Caco-2 (cell line): Measurements from ENCODE around the gene RPH3AL. TPM values are rescaled to one million over a fixed set of nuclear protein-coding genes. Genes with fewer than 3 reads are reported as not detected.

Experiments used
- BruUV-seq: library from RNA; stranded (reverse); fragments of 400-500 nt; replicated peaks from 2 replicates; lab custom pipeline; 2021; lab: Mats Ljungman, UMichigan
- CTCF ChIA-PET: fragments of 300-600 bp; sonication (Branson Sonifier 250); formaldehyde crosslinking; loops from one replicate; lab custom pipeline; 2022; ENCODE audit warnings: antibody characterized with exemption; lab: Charles Lee
- POLR2A ChIA-PET: fragments of 300-600 bp; sonication (Branson Sonifier 250); formaldehyde crosslinking; loops from one replicate; lab custom pipeline; 2022; ENCODE audit warnings: antibody characterized with exemption; lab: Charles Lee
- DNase-seq, 2 experiments: peaks; one replicate each; pipeline versions ENCODE4 v3.0.0 to v3.0.0-alpha.2; 2020 to 2022
- H3K27me3 ChIP-seq: replicated peaks from 2 replicates; pipeline ENCODE4 v1.6.0; 2011; ENCODE audit warnings: low read length; ENCODE audit not compliant: control insufficient read depth, insufficient read depth
- H3K36me3 ChIP-seq: 2 replicates; pipeline ENCODE4 v1.5.1; 2011; ENCODE audit warnings: low read length; ENCODE audit not compliant: control insufficient read depth, insufficient read depth
- H3K4me1 ChIP-seq: fragments of 250-450 bp; sonication (Bioruptor Pico); 2 replicates; pipeline ENCODE4 v1.5.1; 2020; ENCODE audit warnings: mild to moderate bottlenecking
- H3K4me3 ChIP-seq: 2 replicates; pipeline ENCODE4 v1.5.1; 2011; ENCODE audit warnings: low read depth, mild to moderate bottlenecking, control low read depth, low read length
- H3K9me3 ChIP-seq: fragments of 250-450 bp; sonication (Bioruptor Pico); 2 replicates; pipeline ENCODE4 v1.5.1; 2020; ENCODE audit warnings: mild to moderate bottlenecking, moderate library complexity
- H3K27ac Mint-ChIP-seq: one replicate; pipeline ENCODE4 v1.8.0; 2022; ENCODE audit warnings: mixed read lengths; ENCODE audit not compliant: unreplicated experiment
- H3K27me3 Mint-ChIP-seq: one replicate; pipeline ENCODE4 v1.8.0; 2022; ENCODE audit warnings: mixed read lengths; ENCODE audit not compliant: insufficient read depth, unreplicated experiment
- H3K36me3 Mint-ChIP-seq: one replicate; pipeline ENCODE4 v1.8.0; 2022; ENCODE audit warnings: mild to moderate bottlenecking, mixed read lengths; ENCODE audit not compliant: insufficient read depth, unreplicated experiment
- H3K4me1 Mint-ChIP-seq: one replicate; pipeline ENCODE4 v1.8.0; 2022; ENCODE audit warnings: low read depth, mixed read lengths; ENCODE audit not compliant: unreplicated experiment
- H3K4me3 Mint-ChIP-seq: one replicate; pipeline ENCODE4 v1.8.0; 2022; ENCODE audit warnings: mild to moderate bottlenecking, moderate library complexity, mixed read lengths; ENCODE audit not compliant: unreplicated experiment
- H3K9me3 Mint-ChIP-seq: one replicate; pipeline ENCODE4 v1.8.0; 2022; ENCODE audit warnings: mixed read lengths; ENCODE audit not compliant: unreplicated experiment
- CTCF ChIP-seq, 2 experiments: fragments of 200-600 bp in 1 of 2; IDR thresholded peaks; 1 replicate in 1 of 2; 2 replicates in 1 of 2; pipeline versions ENCODE4 v1.5.1 to v1.8.0; 2011 to 2022; ENCODE audit warnings: antibody characterized with exemption in 1 of 2, control low read depth in 1 of 2, inconsistent platforms in 1 of 2, low read depth in 1 of 2, low read length in 1 of 2, mild to moderate bottlenecking in 1 of 2, moderate library complexity in 1 of 2; ENCODE audit not compliant: insufficient read depth in 1 of 2, severe bottlenecking in 1 of 2, unreplicated experiment in 1 of 2
- intact Hi-C: fragments of 100-400 bp; cut with micrococcal nuclease; formaldehyde crosslinking; loops from one replicate; pipeline ENCODE4 v1.10.0; 2022; ENCODE audit not compliant: unreplicated experiment
- total RNA-seq: library from RNA; stranded (reverse); gene quantifications from 2 replicates; pipeline ENCODE4 v1.2.3, GENCODE V29; 2022

Gene RPH3AL
- total RNA-seq, 1 experiment from 2014 or later = 36.0 TPM

GRCh38 chr17:362721-363120 lies 10.1 kb upstream of the RPH3AL start:
- Histone ChIP-seq H3K9me3 (no peaks in the 10 kb centered on the region), H3K36me3 (no peaks in the 10 kb centered on the region), H3K4me3 (no peak overlapping the region), H3K27me3 (no peaks in the 10 kb centered on the region), H3K4me1 (no peaks in the 10 kb centered on the region)
- Mint-ChIP-seq H3K9me3 (no peaks in the 10 kb centered on the region), H3K4me1 (no peaks in the 10 kb centered on the region), H3K4me3 (no peak overlapping the region), H3K27me3 (no peaks in the 10 kb centered on the region), H3K36me3 (peaks cover 11% of the 10 kb centered on the region), H3K27ac (no peak overlapping the region)
- ChIA-PET POLR2A (no interaction called here), CTCF (no interaction called here)
- no peak for DNase-seq
- no peak for TF ChIP-seq CTCF (IDR thresholded peaks at IDR 0.05; ENCODE audit: insufficient read depth in 1 of 2, low read depth in 1 of 2, low read length in 1 of 2, severe bottlenecking in 1 of 2, unreplicated experiment in 1 of 2)
- BruUV-seq = no TSS peak
- intact Hi-C loops = no loop called here

GRCh38 chr17:360092-360750 lies 7.6 kb upstream of the RPH3AL start:
- Mint-ChIP-seq H3K36me3 (peaks cover 26% of the 10 kb centered on the region), H3K4me1 (no peaks in the 10 kb centered on the region), H3K27me3 (no peaks in the 10 kb centered on the region), H3K9me3 (no peaks in the 10 kb centered on the region), H3K4me3 (no peak overlapping the region), H3K27ac (no peak overlapping the region)
- Histone ChIP-seq H3K9me3 (no peaks in the 10 kb centered on the region), H3K27me3 (no peaks in the 10 kb centered on the region), H3K4me3 (no peak overlapping the region), H3K36me3 (no peaks in the 10 kb centered on the region; the same call in 1 of the 2 replicates), H3K4me1 (no peaks in the 10 kb centered on the region)
- POLR2A ChIA-PET = no interaction called here
- intact Hi-C loops = no loop called here
- BruUV-seq = no TSS peak
- CTCF ChIA-PET = no interaction called here
- no peak for TF ChIP-seq CTCF (IDR thresholded peaks at IDR 0.05; ENCODE audit: insufficient read depth in 1 of 2, low read depth in 1 of 2, low read length in 1 of 2, severe bottlenecking in 1 of 2, unreplicated experiment in 1 of 2)
- DNase-seq = peak in 1 of 2 experiments; percentile 19

- H3K4me1 Mint-ChIP-seq = peaks cover under 1% of the 10 kb centered on the region
- intact Hi-C loops = no loop called here
- no peak overlapping the region for H3K27ac Mint-ChIP-seq
- peak in 1 of 2 experiments; percentile 27 for DNase-seq
- POLR2A ChIA-PET = no interaction called here
- no peak overlapping the region for H3K4me3 ChIP-seq
- no peaks in the 10 kb centered on the region for H3K27me3 Mint-ChIP-seq
- H3K9me3 ChIP-seq = no peaks in the 10 kb centered on the region
- peaks cover 35% of the 10 kb centered on the region for H3K36me3 Mint-ChIP-seq
- TF ChIP-seq CTCF (IDR thresholded peaks at IDR 0.05; ENCODE audit: insufficient read depth in 1 of 2, low read depth in 1 of 2, low read length in 1 of 2, severe bottlenecking in 1 of 2, unreplicated experiment in 1 of 2) = no peak
- H3K36me3 ChIP-seq = peaks cover 1% of the 10 kb centered on the region; the same call in 1 of the 2 replicates
- H3K9me3 Mint-ChIP-seq = no peaks in the 10 kb centered on the region
- H3K4me1 ChIP-seq = peaks cover 3% of the 10 kb centered on the region
- BruUV-seq = no TSS peak
- no peaks in the 10 kb centered on the region for H3K27me3 ChIP-seq
- no peak overlapping the region for H3K4me3 Mint-ChIP-seq
- CTCF ChIA-PET = no interaction called here
Measured at GRCh38 chr17:358491-359151, 6.0 kb upstream of the RPH3AL start.
